CD4-positive, alpha-beta T cell treated with Interleukin-15 for 1 hour (primary cell): Measurements from ENCODE around the gene LIFR.
"Not testable (repeated sequence)": the region's sequence is repeated elsewhere in the genome, so short reads cannot be mapped to it uniquely, and the experiment has no call there.

Experiments used
- DNase-seq: peaks from one replicate; pipeline ENCODE4 v3.0.0-alpha.2; 2020

LIFR gene

GRCh38 chr5:38582293-38582974 lies 26.0 kb upstream of the LIFR start:
- DNase-seq, result no peak

GRCh38 chr5:38581597-38581996 lies 25.2 kb upstream of the LIFR start:
- DNase-seq, result no peak

GRCh38 chr5:38579105-38579504 lies 22.7 kb upstream of the LIFR start:
- no peak for DNase-seq

GRCh38 chr5:38576961-38577684 lies 20.7 kb upstream of the LIFR start:
- no peak for DNase-seq

- DNase-seq, result no peak
Observed at GRCh38 chr5:38576442-38576841, 20.0 kb upstream of the LIFR start.

- no peak for DNase-seq
Observed at GRCh38 chr5:38575476-38575875, 19.0 kb upstream of the LIFR start.

GRCh38 chr5:38574009-38574408 lies 17.6 kb upstream of the LIFR start:
- no peak for DNase-seq

- DNase-seq, result no peak
Observed at GRCh38 chr5:38573521-38573920, 17.1 kb upstream of the LIFR start.

- DNase-seq, result no peak
Observed at GRCh38 chr5:38569180-38569579, 12.7 kb upstream of the LIFR start.

- DNase-seq, result not testable (repeated sequence)
Observed at GRCh38 chr5:38567306-38567705, 10.9 kb upstream of the LIFR start.

- no peak for DNase-seq
Observed at GRCh38 chr5:38563624-38564023, 7.2 kb upstream of the LIFR start.

- no peak for DNase-seq
Observed at GRCh38 chr5:38562444-38563210, 6.2 kb upstream of the LIFR start.

GRCh38 chr5:38559428-38559827 lies 3.0 kb upstream of the LIFR start:
- no peak for DNase-seq

GRCh38 chr5:38557792-38558191 lies 1.3 kb upstream of the LIFR start:
- DNase-seq, result no peak

GRCh38 chr5:38557308-38557710 lies 863 bp upstream of the LIFR start:
- no peak for DNase-seq

- DNase-seq, result no peak
Observed at GRCh38 chr5:38556088-38556598, 303 bp downstream of the LIFR start.

GRCh38 chr5:38555354-38556087 lies 925 bp downstream of the LIFR start:
- DNase-seq, result no peak

GRCh38 chr5:38554861-38555260 lies 1.6 kb downstream of the LIFR start:
- no peak for DNase-seq

GRCh38 chr5:38554403-38554802 lies 2.0 kb downstream of the LIFR start:
- no peak for DNase-seq

- no peak for DNase-seq
Observed at GRCh38 chr5:38553001-38553521, 3.4 kb downstream of the LIFR start.

- no peak for DNase-seq
Observed at GRCh38 chr5:38551030-38552017, 5.1 kb downstream of the LIFR start.
